PFSK-1 (cell line): ENCODE data around the gene VPS37B.

Experiments
- POLR2AphosphoS5 ChIP-seq: IDR thresholded peaks from 2 replicates; pipeline ENCODE4 v1.6.1; 2012; ENCODE audit warnings: low read depth, mild to moderate bottlenecking, control low read depth, low read length, moderate library complexity
- SIN3A ChIP-seq: IDR thresholded peaks from 2 replicates; pipeline ENCODE4 v1.6.1; 2012; ENCODE audit warnings: mild to moderate bottlenecking, low read length, moderate library complexity, borderline replicate concordance; ENCODE audit not compliant: insufficient read depth
- TAF1 ChIP-seq: IDR thresholded peaks from 2 replicates; pipeline ENCODE4 v1.6.1; 2012; ENCODE audit warnings: low read length, control low read depth, borderline replicate concordance; ENCODE audit not compliant: insufficient read depth

GRCh38 chr12:122864894-122865253, 31.1 kb downstream of the VPS37B start:
- TF ChIP-seq SIN3A (no peak), POLR2AphosphoS5 (no peak), TAF1 (no peak)
